GM23338 (cell line): Measurements from ENCODE around the gene WFDC6. TPM values are rescaled to one million over a fixed set of nuclear protein-coding genes. Genes with fewer than 3 reads are reported as not detected.
"Not testable (repeated sequence)": the region's sequence is repeated elsewhere in the genome, so short reads cannot be mapped to it uniquely, and the experiment has no call there.

Experiments
- ATAC-seq: fragments of 200-7000 bp; cut with Tn5 transposase; 3 replicates; pipeline ENCODE4 v1.9.1; 2020
- DNase-seq: peaks from one replicate; pipeline ENCODE4 v3.0.0-alpha.2; 2015; ENCODE audit warnings: low spot score
- H2AFZ ChIP-seq: fragments of 200-600 bp; sonication (generic); 2 replicates; pipeline ENCODE4 v1.8.0; 2016; ENCODE audit warnings: antibody characterized with exemption, mild to moderate bottlenecking, moderate library complexity
- H3F3A ChIP-seq: fragments of 200-600 bp; sonication (generic); replicated peaks from 2 replicates; pipeline ENCODE4 v1.8.0; 2017; ENCODE audit warnings: antibody characterized with exemption, mixed run types, low read depth
- H3K27ac ChIP-seq: fragments of 200-600 bp; sonication (generic); 2 replicates; pipeline ENCODE4 v1.6.1; 2016; ENCODE audit warnings: low read depth
- H3K27me3 ChIP-seq: fragments of 200-600 bp; sonication (generic); 2 replicates; pipeline ENCODE4 v1.8.0; 2016; ENCODE audit warnings: mild to moderate bottlenecking, mixed run types, moderate library complexity; ENCODE audit not compliant: insufficient read depth
- H3K36me3 ChIP-seq: fragments of 200-600 bp; sonication (generic); 2 replicates; pipeline ENCODE4 v1.8.0; 2016; ENCODE audit warnings: mild to moderate bottlenecking; ENCODE audit not compliant: insufficient read depth
- H3K4me1 ChIP-seq: fragments of 200-600 bp; sonication (generic); 2 replicates; pipeline ENCODE4 v1.8.0; 2016; ENCODE audit warnings: mild to moderate bottlenecking, moderate library complexity; ENCODE audit not compliant: insufficient read depth
- H3K4me2 ChIP-seq: fragments of 200-600 bp; sonication (generic); 2 replicates; pipeline ENCODE4 v1.7.1; 2017; ENCODE audit warnings: mixed run types
- H3K4me3 ChIP-seq: fragments of 200-600 bp; sonication (generic); 2 replicates; pipeline ENCODE4 v1.6.1; 2016; ENCODE audit warnings: mixed run types
- H3K79me2 ChIP-seq: fragments of 200-600 bp; sonication (generic); replicated peaks from 2 replicates; pipeline ENCODE4 v1.8.0; 2017; ENCODE audit warnings: mild to moderate bottlenecking; ENCODE audit not compliant: insufficient read depth
- H3K9me2 ChIP-seq: fragments of 200-600 bp; sonication (generic); 2 replicates; pipeline ENCODE4 v1.8.0; 2017; ENCODE audit not compliant: insufficient read depth
- H4K20me1 ChIP-seq: fragments of 200-600 bp; sonication (generic); replicated peaks from 2 replicates; pipeline ENCODE4 v1.8.0; 2017; ENCODE audit warnings: mild to moderate bottlenecking; ENCODE audit not compliant: insufficient read depth
- H3K27ac Mint-ChIP-seq: 2 replicates; pipeline ENCODE4 v1.8.0; 2020; ENCODE audit warnings: inconsistent platforms, mild to moderate bottlenecking, moderate library complexity, mixed read lengths
- H3K27me3 Mint-ChIP-seq: 3 replicates; pipeline ENCODE4 v1.8.0; 2022; ENCODE audit warnings: low read depth, mild to moderate bottlenecking, moderate library complexity, mixed read lengths, inconsistent platforms; ENCODE audit not compliant: insufficient read depth, poor library complexity
- H3K36me3 Mint-ChIP-seq: 3 replicates; pipeline ENCODE4 v1.8.0; 2021; ENCODE audit warnings: low read depth, mild to moderate bottlenecking, inconsistent platforms, moderate library complexity, mixed read lengths
- H3K4me1 Mint-ChIP-seq: 3 replicates; pipeline ENCODE4 v1.8.0; 2020; ENCODE audit warnings: mild to moderate bottlenecking, inconsistent platforms, mixed read lengths
- H3K4me3 Mint-ChIP-seq: 3 replicates; pipeline ENCODE4 v1.8.0; 2021; ENCODE audit warnings: moderate library complexity, mild to moderate bottlenecking, inconsistent platforms, mixed read lengths
- H3K9me3 Mint-ChIP-seq: 3 replicates; pipeline ENCODE4 v1.8.0; 2020; ENCODE audit warnings: moderate library complexity, mild to moderate bottlenecking, inconsistent platforms, mixed read lengths
- CREB1 ChIP-seq: fragments of 250-450 bp; sonication (Bioruptor Pico); IDR thresholded peaks from 2 replicates; pipeline ENCODE4 v1.5.0; 2020; ENCODE audit warnings: low read depth, mild to moderate bottlenecking, moderate library complexity
- EZH2 ChIP-seq: fragments of 200-600 bp; sonication (generic); IDR thresholded peaks from one replicate; pipeline ENCODE4 v1.8.0; 2017; ENCODE audit warnings: antibody characterized with exemption, mild to moderate bottlenecking, low read depth; ENCODE audit not compliant: unreplicated experiment
- EZH2phosphoT487 ChIP-seq: fragments of 200-600 bp; sonication (generic); IDR thresholded peaks from one replicate; pipeline ENCODE4 v1.8.1; 2018; ENCODE audit warnings: antibody characterized with exemption; ENCODE audit not compliant: unreplicated experiment
- JUNB ChIP-seq: IDR thresholded peaks from one replicate; pipeline ENCODE4 v1.6.1; 2016; ENCODE audit warnings: antibody characterized with exemption; ENCODE audit not compliant: unreplicated experiment
- NANOG ChIP-seq: IDR thresholded peaks from 2 replicates; pipeline ENCODE4 v1.6.1; 2016; ENCODE audit warnings: antibody characterized with exemption, borderline replicate concordance
- POLR2AphosphoS5 ChIP-seq: IDR thresholded peaks from 2 replicates; pipeline ENCODE4 v1.6.1; 2016; ENCODE audit warnings: antibody characterized with exemption, low read depth
- REST ChIP-seq: IDR thresholded peaks from one replicate; pipeline ENCODE4 v1.6.1; 2018; ENCODE audit warnings: antibody characterized with exemption; ENCODE audit not compliant: unreplicated experiment
- STAT1 ChIP-seq: IDR thresholded peaks from one replicate; pipeline ENCODE4 v1.6.1; 2016; ENCODE audit warnings: antibody characterized with exemption; ENCODE audit not compliant: unreplicated experiment
- ZNF331 ChIP-seq: fragments of 250-450 bp; sonication (Bioruptor Pico); IDR thresholded peaks from 2 replicates; pipeline ENCODE4 v1.5.0; 2020; ENCODE audit warnings: low read depth, mild to moderate bottlenecking, moderate library complexity
- ZNF462 ChIP-seq: fragments of 250-450 bp; sonication (Bioruptor Pico); IDR thresholded peaks from 2 replicates; pipeline ENCODE4 v1.5.0; 2020; ENCODE audit warnings: mild to moderate bottlenecking, moderate library complexity
- polyA plus RNA-seq: library from polyadenylated mRNA; unstranded; fragments of >200 nt; fragmentation: Nextera tagmentation; extraction: Ambion mirVana; gene quantifications from 2 replicates; pipeline ENCODE4 v1.2.1, GENCODE V29; 2016
- total RNA-seq: library from RNA; depleted of rRNA; stranded (reverse); fragments of >200 nt; shearing (Covaris generic); gene quantifications from 2 replicates; pipeline ENCODE4 v1.2.3, GENCODE V29; 2014

The WFDC6 gene
- total and polyA plus RNA-seq, 2 experiments from 2014 or later, result not detected

- TF ChIP-seq NANOG (no peak), EZH2 (no peak), CREB1 (CRISPR knock-in tag) (no peak)
Measured at GRCh38 chr20:45575931-45576330, 36.6 kb upstream of the WFDC6 start (continued).

- not testable (repeated sequence) for H3K4me2 ChIP-seq, H3K9me3 Mint-ChIP-seq, H3K9me2 ChIP-seq, H3K27me3 ChIP-seq, H3K4me3 ChIP-seq, H3K27ac Mint-ChIP-seq, H3K27ac ChIP-seq, H3K4me1 Mint-ChIP-seq, DNase-seq, H3K36me3 ChIP-seq, H3K79me2 ChIP-seq, H2AFZ ChIP-seq, H3F3A ChIP-seq, H3K4me1 ChIP-seq, H3K36me3 Mint-ChIP-seq, ATAC-seq, H3K4me3 Mint-ChIP-seq, H3K27me3 Mint-ChIP-seq, H4K20me1 ChIP-seq
Measured at GRCh38 chr20:45569650-45570049, 30.4 kb upstream of the WFDC6 start.

- no peak for ATAC-seq
- Mint-ChIP-seq H3K4me1 (peaks cover 6% of the 10 kb centered on the region; the same call in 2 of the 3 replicates), H3K36me3 (no peaks in the 10 kb centered on the region)
- TF ChIP-seq JUNB (no peak), REST (no peak), EZH2 (no peak), ZNF331 (no peak), CREB1 (CRISPR knock-in tag) (no peak), POLR2AphosphoS5 (no peak), EZH2phosphoT487 (no peak), STAT1 (no peak), ZNF462 (CRISPR knock-in tag) (no peak)
Measured at GRCh38 chr20:45564760-45565276, 25.5 kb upstream of the WFDC6 start.

More at GRCh38 chr20:45564760-45565276, 25.5 kb upstream of the WFDC6 start:
- H3K4me3 ChIP-seq, result no peak overlapping the region
- no peak for DNase-seq
- H3K27me3 Mint-ChIP-seq, result peaks cover 4% of the 10 kb centered on the region
- no peaks in the 10 kb centered on the region for H4K20me1 ChIP-seq
- no peak overlapping the region for H3K4me3 Mint-ChIP-seq
- peak overlapping the region; percentile 83; the same call in 1 of the 2 replicates for H2AFZ ChIP-seq
- H3K9me2 ChIP-seq, result peaks cover 2% of the 10 kb centered on the region; the same call in 1 of the 2 replicates
- no peaks in the 10 kb centered on the region for H3K36me3 ChIP-seq
- no peaks in the 10 kb centered on the region for H3F3A ChIP-seq
- no peak overlapping the region for H3K27ac Mint-ChIP-seq
- H3K9me3 Mint-ChIP-seq, result no peaks in the 10 kb centered on the region; the same call in 2 of the 3 replicates
- H3K27me3 ChIP-seq, result no peaks in the 10 kb centered on the region
- no peaks in the 10 kb centered on the region; the same call in 1 of the 2 replicates for H3K4me1 ChIP-seq
- H3K4me2 ChIP-seq, result no peak overlapping the region
- no peak overlapping the region for H3K27ac ChIP-seq
- no peaks in the 10 kb centered on the region for H3K79me2 ChIP-seq
